Activated CD4-positive, alpha-beta T cell treated with anti-CD3 and anti-CD28 coated beads for 1 hour (primary cell): ENCODE data around the gene MTM1.

Source experiments
- DNase-seq: peaks from one replicate; pipeline ENCODE4 v3.0.0-alpha.2; 2020

The MTM1 gene

GRCh38 chrX:150680974-150681373, 112.6 kb downstream of the MTM1 start:
- DNase-seq = no peak

GRCh38 chrX:150683112-150683511, 114.7 kb downstream of the MTM1 start:
- no peak for DNase-seq

GRCh38 chrX:150683536-150684146, 115.2 kb downstream of the MTM1 start:
- no peak for DNase-seq

- DNase-seq = no peak
Observed at GRCh38 chrX:150688911-150689451, 120.6 kb downstream of the MTM1 start.

- DNase-seq = no peak
Observed at GRCh38 chrX:150690126-150690525, 121.7 kb downstream of the MTM1 start.

GRCh38 chrX:150692296-150692695, 123.9 kb downstream of the MTM1 start:
- DNase-seq = no peak

GRCh38 chrX:150692831-150693724, 124.7 kb downstream of the MTM1 start, which contains the start of gene MTMR1:
TSS of gene MTMR1 (plus strand) at chrX:150693396. CDS start at chrX:150693531, 135 bp downstream.
- peak; percentile 36 for DNase-seq

- peak; percentile 34 for DNase-seq
Observed at GRCh38 chrX:150693725-150694574, 125.5 kb downstream of the MTM1 start.

GRCh38 chrX:150694738-150695410, 126.5 kb downstream of the MTM1 start:
- no peak for DNase-seq

- DNase-seq = no peak
Observed at GRCh38 chrX:150696331-150696730, 127.9 kb downstream of the MTM1 start.

- no peak for DNase-seq
Observed at GRCh38 chrX:150696866-150697265, 128.4 kb downstream of the MTM1 start.

- DNase-seq = no peak
Observed at GRCh38 chrX:150697641-150698040, 129.2 kb downstream of the MTM1 start.

GRCh38 chrX:150698981-150699380, 130.6 kb downstream of the MTM1 start:
- DNase-seq = no peak

- DNase-seq = no peak
Observed at GRCh38 chrX:150700107-150700506, 131.7 kb downstream of the MTM1 start.

GRCh38 chrX:150701377-150701776, 133.0 kb downstream of the MTM1 start:
- DNase-seq = no peak

- DNase-seq = no peak
Observed at GRCh38 chrX:150702966-150703694, 134.7 kb downstream of the MTM1 start.

- DNase-seq = no peak
Observed at GRCh38 chrX:150703695-150703974, 135.2 kb downstream of the MTM1 start.

GRCh38 chrX:150704030-150704613, 135.7 kb downstream of the MTM1 start:
- no peak for DNase-seq

- no peak for DNase-seq
Observed at GRCh38 chrX:150712619-150713018, 144.2 kb downstream of the MTM1 start.

- DNase-seq = no peak
Observed at GRCh38 chrX:150715184-150715583, 146.8 kb downstream of the MTM1 start.

GRCh38 chrX:150719621-150720020, 151.2 kb downstream of the MTM1 start:
- no peak for DNase-seq
